SK-MEL-5 (cell line): ENCODE measurements around the gene SLC27A2. TPM values are rescaled to one million over a fixed set of nuclear protein-coding genes. Genes with fewer than 3 reads are reported as not detected.
"Not testable (repeated sequence)": the region's sequence is repeated elsewhere in the genome, so short reads cannot be mapped to it uniquely, and the experiment has no call there.

Source experiments
- DNase-seq: peaks from one replicate; pipeline ENCODE4 v3.0.0-alpha.2; 2016; ENCODE audit warnings: low read depth, low spot score
- in situ Hi-C: cut with HindIII; loops from 2 replicates; pipeline ENCODE4 v1.10.0; 2016; ENCODE audit warnings: low sequenced_read_pairs, high pct_unique_total_duplicates, low pct_unique_long_range_greater_than_20kb
- total RNA-seq: library from RNA; depleted of rRNA; stranded (reverse); fragments of >200 nt; shearing (Covaris generic); gene quantifications from 2 replicates; pipeline ENCODE4 v1.2.3, GENCODE V29; 2014

Gene SLC27A2
- total RNA-seq, 1 experiment from 2014 or later: 0.34 TPM

DNA sequence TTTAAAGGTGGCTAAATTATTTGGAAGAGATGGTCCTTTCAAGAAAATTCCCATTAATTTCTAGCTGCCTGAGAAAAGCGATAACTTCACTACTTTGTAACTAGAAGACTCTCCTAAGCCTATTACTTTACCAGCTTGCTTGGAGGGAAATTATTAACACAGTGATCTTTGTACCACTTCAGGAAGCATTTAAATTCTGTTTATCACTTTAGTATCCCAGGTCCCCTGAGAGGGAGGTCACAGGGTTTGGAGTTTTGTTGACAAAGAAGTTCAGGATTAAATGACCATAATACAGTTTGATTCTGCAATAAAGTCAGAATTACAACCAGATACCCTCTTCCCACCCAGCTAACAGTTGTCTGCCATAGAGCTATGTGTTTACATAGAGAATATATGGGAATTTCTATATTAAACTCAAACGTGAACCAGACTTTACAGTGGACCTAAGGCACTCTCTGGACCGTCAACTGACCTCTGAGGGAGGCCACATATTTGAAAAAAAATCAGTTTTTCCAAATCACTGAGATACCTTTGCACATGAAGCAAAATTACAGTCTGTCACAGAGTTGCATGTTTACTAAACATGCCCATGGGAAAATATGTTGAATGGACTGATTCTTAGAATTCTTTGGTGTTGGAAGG is 3.0 kb downstream of the SLC27A2 start:
- DNase-seq: no peak
- in situ Hi-C loops: no loop called here

DNA sequence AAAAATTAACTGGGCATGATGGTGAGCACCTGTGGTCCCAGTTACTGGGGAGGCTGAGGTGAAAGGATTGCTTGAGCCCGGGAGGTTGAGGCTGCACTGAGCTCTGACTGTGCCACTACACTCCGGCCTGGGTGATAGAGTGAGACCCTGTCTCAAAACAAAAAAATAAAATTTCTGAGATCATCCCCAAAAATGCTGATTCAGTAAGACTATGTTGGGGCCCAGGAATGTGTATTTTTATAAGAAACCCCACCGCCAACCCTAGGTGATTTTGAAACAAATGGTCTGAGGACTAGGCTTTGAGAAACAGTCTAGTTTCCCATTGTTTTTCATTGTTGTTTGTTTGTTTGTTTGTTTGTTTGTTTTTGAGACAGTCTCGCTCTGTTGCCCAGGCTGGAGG is 4.1 kb downstream of the SLC27A2 start:
- DNase-seq: no peak
- in situ Hi-C loops: no loop called here

DNA sequence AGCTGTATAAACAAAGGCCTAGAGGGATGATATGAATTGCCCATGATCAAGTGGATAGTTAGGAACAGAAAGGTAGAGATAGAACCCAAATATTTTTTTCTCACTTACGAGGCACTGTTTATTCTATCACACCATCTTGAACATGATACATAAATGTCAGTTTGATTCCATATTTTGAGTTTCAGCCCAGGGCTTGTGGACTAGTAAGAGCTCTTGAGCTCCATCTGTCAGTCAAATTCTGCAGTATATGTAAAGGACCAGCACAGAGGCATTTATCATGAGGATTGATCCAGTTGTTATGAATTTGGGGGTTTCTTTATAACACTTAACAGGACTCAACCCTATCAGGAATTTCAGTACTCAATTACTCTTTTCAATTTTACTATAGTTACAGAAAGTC is 4.8 kb downstream of the SLC27A2 start:
- in situ Hi-C loops: no loop called here
- DNase-seq: no peak

DNA sequence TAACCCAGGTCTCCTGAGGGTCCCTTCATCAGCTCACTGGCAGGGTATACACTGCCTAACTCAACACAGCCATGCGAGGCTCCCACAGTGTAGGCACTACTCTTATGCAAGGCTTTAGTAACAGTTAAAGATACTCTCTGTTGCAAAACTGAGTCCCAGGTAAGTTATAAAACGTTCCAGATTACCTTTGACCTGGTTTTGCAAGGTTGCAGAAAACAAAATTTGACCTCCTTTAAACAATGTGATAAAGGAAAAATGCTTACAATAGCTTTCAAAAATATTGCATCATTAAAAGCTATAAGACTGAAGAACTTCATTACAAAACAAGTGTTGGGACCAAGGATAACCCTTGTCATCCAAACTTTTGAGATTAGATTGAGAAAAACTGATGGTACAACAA is 5.5 kb downstream of the SLC27A2 start:
- in situ Hi-C loops: no loop called here
- no peak for DNase-seq

DNA sequence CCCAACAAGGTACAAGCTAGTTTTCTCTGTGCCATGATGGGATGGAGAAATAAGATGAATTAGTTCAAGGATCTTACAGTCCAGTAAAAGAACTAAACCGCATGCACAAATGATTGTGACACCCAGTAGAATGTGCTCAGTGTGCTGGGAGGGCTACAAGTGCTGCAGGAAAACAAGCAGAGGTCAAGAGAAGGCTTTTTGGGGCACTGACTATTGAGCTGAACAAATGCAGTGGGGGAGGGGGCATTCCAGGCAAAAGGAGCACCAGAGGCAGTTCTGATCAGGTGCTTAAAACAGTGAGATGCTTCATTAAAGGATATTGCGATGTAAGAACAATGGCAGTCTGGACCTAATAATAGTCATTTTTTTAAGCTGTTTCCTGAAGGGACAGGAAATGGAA is 6.0 kb downstream of the SLC27A2 start:
- in situ Hi-C loops: no loop called here
- DNase-seq: no peak

DNA sequence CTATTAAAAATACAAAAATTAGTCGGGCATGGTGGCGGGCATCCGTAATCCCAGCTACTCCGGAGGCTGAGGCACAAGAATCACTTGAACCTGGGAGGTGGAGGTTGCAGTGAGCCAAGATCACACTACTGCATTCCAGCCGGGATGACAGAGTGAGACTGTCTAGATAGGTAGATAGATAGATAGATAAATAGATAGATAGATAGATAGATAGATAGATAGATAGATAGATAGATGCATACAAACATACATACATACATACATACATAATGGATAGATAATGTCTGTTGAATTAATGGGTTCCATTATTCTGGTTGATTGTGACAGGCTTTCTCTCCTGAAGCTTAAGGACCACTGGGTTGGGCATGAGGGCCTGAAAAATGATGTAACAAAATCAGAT is 6.8 kb downstream of the SLC27A2 start:
- in situ Hi-C loops, DNase-seq: not testable (repeated sequence)

DNA sequence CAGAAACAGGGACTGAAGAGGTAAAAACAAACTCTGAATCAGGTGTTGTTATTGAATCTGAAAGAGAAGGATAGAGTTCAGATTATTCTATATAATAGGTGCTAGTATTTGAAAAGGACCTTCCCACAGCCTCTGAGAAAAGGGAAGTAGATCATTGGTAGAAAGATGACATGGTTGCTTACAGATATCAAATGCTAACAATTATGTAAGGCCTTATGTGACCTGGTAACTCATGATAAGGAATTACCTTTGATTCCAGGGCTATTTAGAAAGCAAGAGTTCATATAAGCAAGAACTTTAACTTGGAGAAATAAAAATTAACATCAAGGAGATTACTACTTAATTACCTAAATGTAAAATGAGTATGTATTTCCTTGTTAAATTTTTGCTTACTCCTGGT is 7.6 kb downstream of the SLC27A2 start:
- DNase-seq: no peak
- in situ Hi-C loops: no loop called here

DNA sequence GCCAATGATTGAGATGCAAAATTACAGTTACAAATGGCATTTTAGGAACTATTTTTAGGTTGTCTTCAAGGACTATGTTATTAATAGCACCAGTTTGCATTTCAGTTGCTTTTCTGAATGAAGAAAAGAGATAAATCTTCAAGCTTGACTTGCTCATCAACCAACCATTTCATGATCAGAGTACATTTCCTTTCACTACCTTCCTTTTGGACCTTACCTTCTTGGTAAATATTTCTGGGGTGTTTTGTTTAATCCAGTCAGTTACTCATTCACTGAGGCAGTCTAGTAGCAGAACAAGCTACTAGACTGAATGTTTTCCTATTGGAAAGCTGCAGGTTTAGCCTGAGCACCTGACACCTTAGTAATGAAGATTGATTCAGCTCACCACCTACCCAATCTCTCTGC is 8.2 kb downstream of the SLC27A2 start:
- in situ Hi-C loops: no loop called here

DNA sequence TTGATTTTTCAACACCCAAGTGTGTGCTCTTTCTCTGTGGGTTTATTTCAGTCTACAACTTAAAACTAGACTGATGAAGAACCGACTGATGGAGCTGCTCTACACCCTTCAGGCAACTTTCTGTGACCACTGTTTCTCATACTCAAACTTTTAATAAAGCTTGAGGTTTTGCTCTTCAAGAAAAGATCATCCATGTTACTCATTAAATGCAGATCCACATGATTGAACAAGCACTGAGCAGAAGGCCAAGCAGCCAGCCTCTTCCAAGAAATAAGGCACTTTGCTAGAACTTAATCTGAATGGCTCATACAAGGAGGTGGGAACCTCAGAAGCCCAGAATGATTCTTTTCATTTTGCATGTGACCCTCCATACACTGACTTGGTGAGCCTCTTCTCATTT is 8.7 kb downstream of the SLC27A2 start:
- in situ Hi-C loops: no loop called here
- no peak for DNase-seq

More for the DNA sequence above, 8.2 kb downstream of the SLC27A2 start:
- no peak for DNase-seq

DNA sequence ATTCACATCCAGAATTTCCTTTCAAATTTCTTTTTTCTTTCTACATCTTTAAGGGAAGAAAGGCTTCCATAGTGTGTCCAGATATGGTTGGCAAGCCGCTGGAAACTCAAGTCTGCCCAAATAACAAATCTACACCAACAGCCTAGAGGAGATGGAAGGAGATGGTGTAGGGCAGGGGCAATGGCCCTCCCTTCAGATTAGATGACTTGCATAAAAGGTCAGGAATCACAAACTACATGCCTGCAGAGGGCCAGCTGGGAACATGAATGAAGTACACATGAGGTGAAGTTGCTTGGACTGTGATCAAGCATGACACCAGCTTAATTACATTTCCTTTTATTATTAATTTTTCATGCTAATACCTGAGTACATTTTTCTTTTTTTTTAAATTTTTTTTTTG is 10.2 kb downstream of the SLC27A2 start:
- no peak for DNase-seq
- in situ Hi-C loops: no loop called here

DNA sequence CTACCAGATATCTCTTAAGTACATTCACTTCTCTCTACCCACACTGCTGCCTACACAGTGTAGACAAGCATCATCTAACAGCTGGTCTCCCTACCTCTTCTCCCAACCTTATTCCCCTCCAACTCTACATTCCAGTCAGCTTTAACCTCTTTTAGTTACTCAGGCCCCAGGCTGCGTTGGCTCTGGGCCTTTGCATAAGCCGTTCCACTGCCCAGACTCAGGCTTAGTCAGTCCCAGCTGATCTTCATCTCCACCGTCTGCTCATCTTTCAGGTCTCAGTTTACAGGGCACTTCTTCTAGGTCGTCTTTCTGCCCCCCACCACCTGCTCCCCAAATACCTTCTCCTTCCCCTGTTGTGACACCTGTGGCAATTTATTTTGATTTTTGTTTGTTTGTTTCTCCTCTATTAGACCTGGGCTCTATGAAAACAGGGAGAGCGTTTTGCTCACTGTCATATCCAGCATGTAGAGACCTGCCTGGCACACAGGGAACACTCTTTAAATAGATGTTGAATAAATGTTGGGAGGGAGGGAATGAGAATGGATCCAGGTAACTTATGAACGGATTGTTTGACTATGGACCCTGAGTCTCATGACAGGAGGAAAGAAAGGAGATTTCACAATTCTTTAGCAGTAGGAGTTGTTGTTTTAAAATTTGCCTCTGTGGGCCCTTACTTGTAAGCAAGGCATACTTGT is 11.1 kb downstream of the SLC27A2 start:
- in situ Hi-C loops: no loop called here
- DNase-seq: no peak

DNA sequence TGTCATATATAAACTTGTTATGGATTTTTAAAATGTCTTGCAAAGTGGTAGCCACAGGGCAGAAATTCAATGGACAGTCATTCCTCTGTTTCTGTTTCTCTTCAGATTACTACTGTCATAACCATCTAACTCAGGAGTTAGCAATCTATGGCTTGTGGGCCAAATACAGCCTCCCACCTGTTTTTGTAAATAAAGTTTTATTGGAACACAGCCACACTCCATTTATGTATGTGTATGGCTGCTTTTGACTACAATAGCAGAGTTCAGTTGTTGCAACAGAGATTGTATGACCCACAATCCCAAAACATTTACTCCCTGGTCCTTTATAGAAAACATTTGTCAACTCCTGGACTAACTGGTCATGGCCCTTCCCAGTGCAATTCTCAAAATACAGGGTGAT is 20.0 kb downstream of the SLC27A2 start:
- no peak for DNase-seq
- in situ Hi-C loops: no loop called here

DNA sequence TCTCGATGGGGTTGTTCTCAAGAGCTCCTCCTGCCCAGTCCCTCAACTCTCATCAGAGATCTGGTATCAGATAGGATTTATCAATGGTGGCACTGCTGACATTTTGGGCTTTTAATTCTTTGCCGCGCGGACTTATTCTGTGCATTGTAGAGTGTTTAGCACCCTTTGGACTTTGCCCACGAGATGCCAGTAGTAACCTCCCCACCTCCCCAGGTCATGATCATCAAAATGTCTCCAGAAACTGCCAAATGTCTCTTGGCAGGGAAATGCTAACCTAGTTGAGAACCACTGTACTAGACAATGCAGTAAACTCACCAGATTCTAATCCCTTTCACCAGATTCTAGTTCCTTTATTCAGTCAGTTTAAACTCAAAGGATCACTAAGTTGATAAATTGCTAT is 24.0 kb downstream of the SLC27A2 start:
- in situ Hi-C loops: no loop called here
- no peak for DNase-seq

DNA sequence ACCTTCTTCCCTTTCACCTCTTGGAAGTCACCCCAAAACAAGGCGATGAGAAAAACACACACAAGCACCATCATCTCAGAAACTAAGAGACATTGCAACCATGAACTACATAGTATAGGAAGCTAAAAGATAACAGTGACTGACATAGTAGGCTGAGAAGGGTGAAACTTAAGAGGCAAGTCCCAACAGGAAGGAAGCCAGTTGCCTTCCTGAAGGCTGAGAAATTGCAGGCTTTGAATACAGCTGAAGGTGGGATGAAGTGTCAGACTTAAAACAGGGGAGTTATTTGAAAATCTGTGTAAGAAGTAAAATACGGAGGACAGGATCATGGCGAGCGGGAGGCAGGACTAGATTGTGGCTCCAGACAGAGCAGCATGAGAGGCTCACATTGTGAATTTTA is 27.8 kb downstream of the SLC27A2 start:
- no peak for DNase-seq
- in situ Hi-C loops: no loop called here

DNA sequence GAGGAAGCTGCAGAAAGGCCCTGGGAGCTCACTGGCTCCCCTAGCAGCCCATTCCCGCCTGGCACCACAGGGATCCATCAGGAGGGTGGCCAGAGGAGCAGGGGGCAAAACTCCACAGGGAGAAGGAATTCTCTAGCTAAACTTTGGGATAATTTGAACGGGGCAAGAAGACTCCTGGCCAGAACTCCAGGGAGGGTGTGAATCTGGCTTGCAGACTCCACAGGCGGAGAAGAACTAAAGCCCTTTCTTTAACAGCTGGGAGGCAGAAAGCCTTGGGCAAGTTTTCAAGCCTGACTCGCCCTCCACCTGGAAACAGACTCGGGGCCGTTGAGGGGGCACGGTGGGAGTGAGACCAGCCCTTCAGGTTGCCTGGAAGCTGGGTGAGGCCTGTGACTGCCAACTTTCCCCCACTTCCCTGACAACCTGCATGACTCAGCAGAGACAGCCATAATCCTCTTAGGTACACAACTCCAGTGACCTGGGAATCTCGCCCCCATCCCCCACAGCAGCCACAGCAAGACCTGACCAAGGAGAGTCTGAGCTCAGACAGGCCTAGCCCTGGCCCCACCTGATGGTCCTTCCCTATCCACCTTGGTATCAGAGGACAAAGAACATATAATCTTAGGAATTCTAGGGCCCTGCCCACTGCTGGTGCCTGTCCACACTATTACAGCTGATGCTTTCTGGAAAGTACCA is 28.6 kb downstream of the SLC27A2 start:
- DNase-seq: no peak
- in situ Hi-C loops: no loop called here

DNA sequence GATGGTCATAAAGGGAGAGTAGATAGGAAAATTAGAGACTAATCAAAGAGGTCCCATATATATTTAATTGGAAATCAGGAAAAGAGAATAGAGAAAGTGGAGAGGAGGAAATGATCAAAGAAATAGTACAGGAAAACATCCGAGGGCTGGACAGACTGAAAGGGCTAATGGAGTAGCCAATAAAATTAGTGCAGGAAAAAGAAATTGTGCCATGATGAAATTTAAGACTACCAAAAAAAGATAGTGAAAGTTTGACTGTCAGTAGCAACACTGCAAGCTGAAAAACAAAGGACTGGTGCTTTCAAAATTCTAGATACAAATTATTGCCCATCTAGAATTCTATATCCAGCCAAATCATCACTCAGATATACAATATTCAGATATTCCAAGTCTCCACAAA is 36.3 kb downstream of the SLC27A2 start:
- DNase-seq: no peak
- in situ Hi-C loops: no loop called here

DNA sequence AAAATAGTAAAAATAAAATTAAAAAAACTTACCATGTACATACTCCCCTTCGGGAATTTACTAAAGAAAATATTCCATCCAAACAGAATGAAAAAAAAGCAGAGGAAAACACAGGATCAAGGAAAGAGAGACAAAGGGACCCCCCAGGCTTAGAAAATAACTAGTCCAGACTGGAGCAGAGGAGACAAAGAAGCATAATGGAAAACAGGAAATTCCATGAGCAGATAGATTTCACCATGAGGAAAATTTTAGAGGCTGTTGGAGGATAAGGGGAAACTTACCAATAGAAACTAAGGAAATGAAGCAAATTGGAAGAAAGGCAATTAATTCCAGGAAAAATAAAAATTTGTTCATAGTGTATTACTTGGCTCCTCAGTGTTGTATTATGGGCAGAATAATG is 36.7 kb downstream of the SLC27A2 start:
- no peak for DNase-seq
- in situ Hi-C loops: no loop called here

DNA sequence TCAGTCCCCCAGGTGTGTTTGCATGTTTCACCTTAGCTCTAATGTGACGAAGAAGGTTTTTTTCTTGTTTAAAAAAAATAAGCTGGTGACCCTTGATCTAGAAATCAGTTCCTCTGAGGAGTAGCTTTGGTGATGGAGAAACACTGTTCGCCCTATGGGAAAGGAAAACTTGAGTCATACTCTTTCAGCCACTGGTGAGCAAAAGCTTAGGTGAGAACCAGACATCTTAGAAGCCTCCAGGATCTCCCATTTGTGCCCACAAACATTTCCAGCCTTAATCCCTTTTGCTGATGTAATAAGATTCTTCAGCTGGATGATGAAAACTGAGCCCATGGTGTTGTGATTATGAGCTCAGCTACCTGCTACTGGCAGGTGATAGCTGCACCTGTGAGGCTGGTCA is 37.8 kb downstream of the SLC27A2 start:
- in situ Hi-C loops: no loop called here
- DNase-seq: no peak

DNA sequence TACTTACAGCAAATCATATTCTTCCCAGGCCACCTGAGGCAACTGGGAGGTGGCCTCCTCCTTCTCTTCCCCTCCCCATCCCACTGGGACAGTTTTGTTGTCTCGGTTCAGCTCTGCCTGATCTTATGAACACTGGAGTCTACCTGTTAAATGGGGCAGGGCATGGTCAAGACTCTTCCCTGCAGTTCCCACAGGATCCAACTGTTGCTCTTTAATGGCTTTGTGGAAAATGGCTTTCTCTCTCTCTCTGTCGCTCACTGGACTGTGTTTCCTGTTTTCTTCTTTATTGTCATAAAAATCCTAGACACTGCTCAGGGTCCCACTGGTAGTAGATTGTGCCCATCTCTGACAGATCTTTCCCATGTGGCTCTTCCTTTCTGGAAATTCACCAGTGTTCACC is 40.2 kb downstream of the SLC27A2 start:
- in situ Hi-C loops: no loop called here

More for the DNA sequence above, 40.2 kb downstream of the SLC27A2 start:
- no peak for DNase-seq
